ENCODE results near the gene RFC1. TPM values are rescaled to one million over a fixed set of nuclear protein-coding genes. Genes with fewer than 3 reads are reported as not detected.
A peak's percentile ranks its signal among the peaks of the same experiment; 100 is the strongest.
"Not testable (repeated sequence)": the region's sequence is repeated elsewhere in the genome, so short reads cannot be mapped to it uniquely, and the experiment has no call there.

Gene RFC1
- total RNA-seq, 1 donor = 49.9 TPM

DNA sequence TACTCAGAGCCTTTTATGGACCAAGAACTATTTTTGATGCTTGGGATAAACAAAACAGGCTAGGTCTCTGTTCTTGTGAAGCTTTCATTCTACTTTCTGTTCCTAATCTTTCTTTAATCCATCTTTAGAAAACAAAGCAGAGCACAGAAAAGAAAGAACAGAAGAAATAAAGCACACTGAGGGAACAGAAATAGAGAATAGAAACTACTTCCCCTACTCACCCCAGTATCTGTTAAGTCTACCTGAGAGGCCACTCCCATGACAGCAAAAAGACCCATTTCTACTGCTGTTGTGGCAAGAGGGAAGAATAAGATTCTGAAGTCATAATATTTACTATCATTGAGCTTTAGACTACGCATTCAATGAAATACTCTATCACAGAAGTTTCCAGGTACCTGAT, 9.2 kb downstream of the RFC1 start:
- Histone ChIP-seq H3K27me3 (ENCODE audit: insufficient read depth, low read length) (no peaks in the 10 kb centered on the region), H3K36me3 (ENCODE audit: insufficient read depth, low read length) (no peaks in the 10 kb centered on the region), H3K79me2 (ENCODE audit: insufficient read depth, low read length) (peaks cover 89% of the 10 kb centered on the region), H3K4me2 (ENCODE audit: insufficient read depth, low read length) (peak overlapping the region; percentile 43), H3K4me1 (ENCODE audit: insufficient read depth, low read length) (peaks cover 24% of the 10 kb centered on the region), H3K9me3 (ENCODE audit: low read depth, low read length) (no peaks in the 10 kb centered on the region), H2AFZ (ENCODE audit: low read length) (no peak overlapping the region), H4K20me1 (ENCODE audit: insufficient read depth, low read length) (no peaks in the 10 kb centered on the region), H3K4me3 (ENCODE audit: insufficient read depth, low read length) (no peak overlapping the region), H3K27ac (ENCODE audit: low read depth, low read length) (no peak overlapping the region)
- no peak for DNase-seq (ENCODE audit: insufficient read length, low spot score, missing footprints)
- TF ChIP-seq, protein P1, sequence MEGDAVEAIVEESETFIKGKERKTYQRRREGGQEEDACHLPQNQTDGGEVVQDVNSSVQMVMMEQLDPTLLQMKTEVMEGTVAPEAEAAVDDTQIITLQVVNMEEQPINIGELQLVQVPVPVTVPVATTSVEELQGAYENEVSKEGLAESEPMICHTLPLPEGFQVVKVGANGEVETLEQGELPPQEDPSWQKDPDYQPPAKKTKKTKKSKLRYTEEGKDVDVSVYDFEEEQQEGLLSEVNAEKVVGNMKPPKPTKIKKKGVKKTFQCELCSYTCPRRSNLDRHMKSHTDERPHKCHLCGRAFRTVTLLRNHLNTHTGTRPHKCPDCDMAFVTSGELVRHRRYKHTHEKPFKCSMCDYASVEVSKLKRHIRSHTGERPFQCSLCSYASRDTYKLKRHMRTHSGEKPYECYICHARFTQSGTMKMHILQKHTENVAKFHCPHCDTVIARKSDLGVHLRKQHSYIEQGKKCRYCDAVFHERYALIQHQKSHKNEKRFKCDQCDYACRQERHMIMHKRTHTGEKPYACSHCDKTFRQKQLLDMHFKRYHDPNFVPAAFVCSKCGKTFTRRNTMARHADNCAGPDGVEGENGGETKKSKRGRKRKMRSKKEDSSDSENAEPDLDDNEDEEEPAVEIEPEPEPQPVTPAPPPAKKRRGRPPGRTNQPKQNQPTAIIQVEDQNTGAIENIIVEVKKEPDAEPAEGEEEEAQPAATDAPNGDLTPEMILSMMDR (IDR thresholded peaks at IDR 0.05; ENCODE audit: extremely low read depth, low read depth, low read length) = no peak

- peak overlapping the region; percentile 90 for H3K4me2 ChIP-seq (ENCODE audit: insufficient read depth, low read length)
- peak overlapping the region; percentile 93 for H3K27ac ChIP-seq (ENCODE audit: low read depth, low read length)
- peak overlapping the region; percentile 75 for H2AFZ ChIP-seq (ENCODE audit: low read length)
- TF ChIP-seq, protein P1 (IDR thresholded peaks at IDR 0.05; ENCODE audit: extremely low read depth, low read depth, low read length) = no peak
- H3K27me3 ChIP-seq (ENCODE audit: insufficient read depth, low read length) = no peaks in the 10 kb centered on the region
- H4K20me1 ChIP-seq (ENCODE audit: insufficient read depth, low read length) = no peaks in the 10 kb centered on the region
- peaks cover 25% of the 10 kb centered on the region for H3K4me1 ChIP-seq (ENCODE audit: insufficient read depth, low read length)
- H3K36me3 ChIP-seq (ENCODE audit: insufficient read depth, low read length) = peaks cover 7% of the 10 kb centered on the region
- no peak for DNase-seq (ENCODE audit: insufficient read length, low spot score, missing footprints)
- H3K79me2 ChIP-seq (ENCODE audit: insufficient read depth, low read length) = peaks cover 80% of the 10 kb centered on the region
- H3K9me3 ChIP-seq (ENCODE audit: low read depth, low read length) = no peaks in the 10 kb centered on the region
- H3K4me3 ChIP-seq (ENCODE audit: insufficient read depth, low read length) = peak overlapping the region; percentile 64
These were observed 12.0 kb downstream of the RFC1 start for GRCh38 chr4:39354254-39354552.

DNA sequence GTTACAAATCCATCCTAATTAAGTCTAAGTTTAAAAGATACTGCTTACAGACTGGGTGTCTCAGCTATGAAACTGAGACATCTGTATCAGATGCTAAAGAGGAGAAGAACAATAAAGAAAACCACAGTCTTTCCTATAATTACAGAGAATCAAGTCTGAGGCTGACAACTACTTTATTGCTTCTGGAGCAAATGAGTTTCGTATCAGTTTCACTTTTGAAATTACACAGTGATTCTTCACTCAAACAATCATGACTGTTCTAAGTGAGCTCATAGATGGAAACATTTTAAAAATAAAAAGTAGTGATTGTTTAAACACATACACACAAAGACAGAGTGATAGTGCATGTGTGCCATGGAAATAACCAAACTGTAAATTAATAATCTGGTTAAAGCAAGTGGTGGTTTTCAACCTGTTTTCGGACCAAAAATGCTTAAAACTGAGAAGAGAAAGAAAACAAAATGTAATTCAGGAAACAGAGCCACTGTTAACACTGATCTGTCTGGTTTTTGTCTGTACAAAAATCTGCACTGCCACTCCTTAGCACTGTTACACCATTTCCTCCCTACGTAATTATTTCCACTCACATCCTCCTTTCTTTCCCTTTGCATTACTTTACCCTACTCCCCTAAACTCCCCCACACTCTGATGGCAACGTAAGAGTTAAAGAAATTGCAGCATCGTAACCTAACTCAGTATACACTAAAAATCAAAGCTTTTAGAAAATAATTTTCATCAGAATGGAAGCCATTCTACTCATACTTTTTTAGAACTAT, 12.5 kb downstream of the RFC1 start:
- Histone ChIP-seq H2AFZ (ENCODE audit: low read length) (peak overlapping the region; percentile 75), H3K27me3 (ENCODE audit: insufficient read depth, low read length) (no peaks in the 10 kb centered on the region), H3K27ac (ENCODE audit: low read depth, low read length) (peak overlapping the region; percentile 93), H3K9me3 (ENCODE audit: low read depth, low read length) (no peaks in the 10 kb centered on the region), H3K4me1 (ENCODE audit: insufficient read depth, low read length) (peaks cover 30% of the 10 kb centered on the region), H3K4me3 (ENCODE audit: insufficient read depth, low read length) (peak overlapping the region; percentile 64), H3K4me2 (ENCODE audit: insufficient read depth, low read length) (peak overlapping the region; percentile 90), H3K36me3 (ENCODE audit: insufficient read depth, low read length) (peaks cover 7% of the 10 kb centered on the region), H4K20me1 (ENCODE audit: insufficient read depth, low read length) (no peaks in the 10 kb centered on the region), H3K79me2 (ENCODE audit: insufficient read depth, low read length) (peaks cover 77% of the 10 kb centered on the region)
- no peak for DNase-seq (ENCODE audit: insufficient read length, low spot score, missing footprints)
- TF ChIP-seq, protein P1 (IDR thresholded peaks at IDR 0.05; ENCODE audit: extremely low read depth, low read depth, low read length) = no peak

GRCh38 chr4:39353149-39353477, 13.0 kb downstream of the RFC1 start:
- Histone ChIP-seq H3K4me2 (ENCODE audit: insufficient read depth, low read length) (peak overlapping the region; percentile 90), H3K79me2 (ENCODE audit: insufficient read depth, low read length) (peaks cover 75% of the 10 kb centered on the region), H3K27ac (ENCODE audit: low read depth, low read length) (peak overlapping the region; percentile 93), H3K4me1 (ENCODE audit: insufficient read depth, low read length) (peaks cover 34% of the 10 kb centered on the region), H3K4me3 (ENCODE audit: insufficient read depth, low read length) (peak overlapping the region; percentile 64)
- H3K27me3 ChIP-seq (ENCODE audit: insufficient read depth, low read length); DNase-seq (ENCODE audit: insufficient read length, low spot score, missing footprints); H2AFZ ChIP-seq (ENCODE audit: low read length); H4K20me1 ChIP-seq (ENCODE audit: insufficient read depth, low read length); H3K9me3 ChIP-seq (ENCODE audit: low read depth, low read length); H3K36me3 ChIP-seq (ENCODE audit: insufficient read depth, low read length): not testable (repeated sequence)
